Activated CD4-positive, alpha-beta T cell treated with anti-CD3 and anti-CD28 coated beads, Interleukin-2, Interleukin-4, amounts not matched to agents 100 ng/mL and 50 ng/mL, durations not matched to agents 16 hours and 8 hours (primary cell): ENCODE measurements around the gene TREML2.
"Not testable (repeated sequence)": the region's sequence is repeated elsewhere in the genome, so short reads cannot be mapped to it uniquely, and the experiment has no call there.

ENCODE experiments used
- DNase-seq: peaks from one replicate; pipeline ENCODE4 v3.0.0-alpha.2; 2020; ENCODE audit warnings: low spot score

Gene TREML2

DNA sequence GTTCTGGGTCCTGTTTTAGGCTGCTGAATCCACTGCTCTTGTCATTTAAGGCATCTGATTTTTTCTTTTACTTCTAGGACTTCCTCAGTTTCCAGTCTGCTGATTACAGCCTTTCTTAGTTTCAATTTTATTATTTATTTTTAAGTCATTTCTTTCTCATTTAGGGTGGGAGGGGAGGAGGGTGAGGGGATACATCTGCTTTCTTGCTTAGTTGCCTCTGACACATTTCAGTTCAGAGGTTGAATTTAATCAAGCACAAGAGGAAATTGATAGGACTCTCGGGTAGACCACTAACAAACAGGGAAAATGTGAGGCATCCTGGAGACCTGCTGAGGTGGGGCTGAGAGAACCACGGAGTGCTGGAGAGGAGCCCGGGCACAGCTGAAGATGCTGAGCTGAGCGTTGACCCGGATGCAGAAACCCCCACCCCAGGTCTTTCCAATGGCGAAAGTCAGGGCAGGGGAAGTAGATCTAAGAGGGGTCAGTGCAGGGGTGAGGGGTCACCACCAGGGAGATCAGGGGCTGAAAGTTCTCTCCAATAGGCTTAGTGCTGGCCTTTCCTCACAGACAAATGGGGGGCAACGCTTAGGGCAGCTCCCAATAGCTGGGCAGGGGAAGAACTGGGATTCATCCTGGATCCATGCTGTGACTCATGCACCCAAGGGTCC lies 7.6 kb upstream of the TREML2 start:
- DNase-seq: no peak

- no peak for DNase-seq
These were observed 3.2 kb upstream of the TREML2 start for GRCh38 chr6:41204156-41204555.

- no peak for DNase-seq
These were observed 820 bp upstream of the TREML2 start for GRCh38 chr6:41201764-41202173.

DNA sequence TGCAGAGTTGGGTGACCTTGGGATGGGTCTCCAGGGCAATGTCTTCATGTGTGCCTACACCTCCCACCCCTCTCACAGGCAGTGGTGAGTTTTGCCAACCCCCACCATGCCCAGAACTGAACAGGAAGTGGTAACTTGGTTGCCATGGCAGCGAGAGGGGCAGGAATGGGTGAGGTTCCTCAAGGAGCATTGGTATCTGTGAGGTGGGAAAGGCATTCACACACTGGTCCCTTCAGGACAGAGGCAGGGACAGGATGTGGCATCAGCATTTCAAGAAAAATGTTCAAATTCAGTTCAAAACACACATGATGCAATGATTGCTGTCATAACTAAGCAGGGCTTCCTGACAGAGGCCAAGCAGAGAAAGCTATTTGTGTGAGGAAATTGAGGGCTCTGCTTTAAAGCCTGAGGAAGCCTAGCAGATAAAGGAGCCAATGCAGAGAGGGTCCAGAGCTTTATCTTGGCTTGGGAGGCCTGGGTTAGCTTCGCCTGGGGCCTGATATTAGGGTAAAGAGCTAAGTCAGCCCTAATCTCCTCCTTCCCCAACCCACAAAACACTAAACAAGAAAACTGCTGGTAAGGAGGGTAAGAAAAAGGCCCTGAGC lies 551 bp downstream of the TREML2 start:
- peak; percentile 77 for DNase-seq

- peak; percentile 66 for DNase-seq
These were observed 1.2 kb downstream of the TREML2 start for GRCh38 chr6:41199552-41200246.

DNA sequence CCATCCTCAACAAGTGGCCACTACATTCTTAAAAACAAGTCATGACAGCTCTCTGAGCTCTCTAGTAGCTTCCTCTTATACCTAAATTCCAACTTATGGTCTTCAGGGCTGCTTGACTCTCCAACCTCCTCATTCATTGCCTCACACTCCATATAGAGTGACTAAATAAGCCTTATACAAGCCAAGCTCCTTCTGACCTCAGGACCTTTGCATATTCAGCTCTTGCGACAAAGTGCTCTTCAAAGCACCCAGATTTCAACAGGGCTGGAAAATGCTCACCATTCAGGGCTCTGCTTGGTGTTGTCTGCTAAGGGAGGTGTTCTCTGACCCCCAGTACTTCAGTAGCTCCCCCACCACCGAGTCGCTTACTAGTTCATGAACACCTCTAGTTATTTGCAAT lies 3.7 kb downstream of the TREML2 start:
- DNase-seq: no peak

DNA sequence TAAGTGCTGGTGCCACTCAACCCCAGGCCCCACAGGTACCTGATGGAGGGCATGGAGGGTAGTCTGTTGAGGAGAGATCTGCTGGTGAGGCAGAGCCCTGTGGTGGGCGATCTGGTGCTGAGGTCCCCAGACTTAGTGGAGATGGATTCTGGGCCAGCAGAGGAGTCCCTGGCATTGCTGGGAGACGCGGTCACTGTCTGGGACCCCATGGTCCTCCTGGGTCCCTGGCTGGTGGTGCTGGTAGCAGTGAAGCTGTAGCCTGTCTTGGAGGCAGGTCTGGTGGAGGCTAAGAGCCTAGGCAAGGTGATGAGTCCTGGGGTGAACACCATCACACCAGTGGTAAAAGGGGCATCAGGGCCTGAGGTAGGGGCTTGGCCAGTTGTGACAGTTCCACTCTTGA lies 6.6 kb downstream of the TREML2 start:
- no peak for DNase-seq

DNA sequence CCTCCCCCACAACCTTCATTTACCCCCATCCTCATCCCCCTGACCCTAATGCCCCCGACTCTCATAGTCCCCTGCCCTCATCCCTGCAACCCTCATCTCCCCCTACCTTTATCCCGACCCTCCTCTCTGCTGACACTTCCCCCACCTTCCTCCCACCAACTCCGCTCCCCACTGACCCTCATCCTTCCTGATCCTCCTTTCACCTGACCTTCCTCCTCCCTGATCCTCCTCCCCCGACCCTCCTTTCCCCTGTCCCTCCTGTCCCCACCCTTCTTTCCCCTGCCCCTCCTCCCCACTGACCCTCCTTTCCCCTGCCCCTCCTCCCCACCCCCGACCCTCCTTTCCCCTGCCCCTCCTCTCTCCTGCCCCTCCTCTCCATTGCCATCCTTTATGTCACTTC lies 7.1 kb downstream of the TREML2 start:
- DNase-seq: no peak

- DNase-seq: no peak
These were observed 7.7 kb downstream of the TREML2 start for GRCh38 chr6:41193171-41193734.

- peak; percentile 42 for DNase-seq
These were observed 9.4 kb downstream of the TREML2 start for GRCh38 chr6:41191569-41191968.

DNA sequence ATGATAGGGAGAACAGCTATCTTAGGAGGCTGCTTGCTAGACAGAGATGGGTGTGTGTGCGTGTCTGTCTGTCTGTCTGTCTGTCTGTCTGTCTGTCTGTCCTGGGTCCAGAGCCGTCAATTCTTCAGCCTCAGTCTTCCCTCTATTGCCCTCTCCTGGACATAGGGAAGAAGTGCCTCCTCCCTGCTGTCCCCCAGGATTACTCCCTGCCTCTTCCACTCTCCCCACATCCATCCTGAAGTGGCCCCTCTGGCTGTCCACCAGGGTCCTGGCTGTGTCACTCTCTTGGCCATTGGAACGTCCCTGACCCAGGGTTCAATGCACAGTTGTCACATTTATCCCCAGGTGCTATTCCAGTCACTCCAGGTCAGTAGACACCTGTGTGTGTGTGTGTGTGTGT lies 10.2 kb downstream of the TREML2 start:
- DNase-seq: no peak

- no peak for DNase-seq
These were observed 11.0 kb downstream of the TREML2 start for GRCh38 chr6:41189967-41190366.

DNA sequence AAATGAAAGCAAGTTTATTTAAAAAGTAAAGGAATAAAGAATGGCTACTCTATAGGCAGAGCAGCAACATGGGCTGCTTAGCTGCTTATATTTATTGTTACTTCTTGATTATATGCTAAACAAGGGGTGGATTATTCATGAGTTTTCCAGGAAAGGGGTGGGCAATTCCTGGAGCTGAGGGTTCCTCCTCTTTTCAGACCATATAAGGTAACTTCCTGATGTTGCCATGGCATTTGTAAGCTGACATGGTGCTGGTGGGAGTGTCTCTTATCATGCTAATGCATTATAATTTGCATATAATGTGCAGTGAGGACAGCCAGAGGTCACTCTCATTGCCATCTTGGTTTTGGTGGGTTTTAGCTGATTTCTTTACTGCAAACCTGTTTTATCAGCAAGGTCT lies 11.9 kb downstream of the TREML2 start:
- not testable (repeated sequence) for DNase-seq

DNA sequence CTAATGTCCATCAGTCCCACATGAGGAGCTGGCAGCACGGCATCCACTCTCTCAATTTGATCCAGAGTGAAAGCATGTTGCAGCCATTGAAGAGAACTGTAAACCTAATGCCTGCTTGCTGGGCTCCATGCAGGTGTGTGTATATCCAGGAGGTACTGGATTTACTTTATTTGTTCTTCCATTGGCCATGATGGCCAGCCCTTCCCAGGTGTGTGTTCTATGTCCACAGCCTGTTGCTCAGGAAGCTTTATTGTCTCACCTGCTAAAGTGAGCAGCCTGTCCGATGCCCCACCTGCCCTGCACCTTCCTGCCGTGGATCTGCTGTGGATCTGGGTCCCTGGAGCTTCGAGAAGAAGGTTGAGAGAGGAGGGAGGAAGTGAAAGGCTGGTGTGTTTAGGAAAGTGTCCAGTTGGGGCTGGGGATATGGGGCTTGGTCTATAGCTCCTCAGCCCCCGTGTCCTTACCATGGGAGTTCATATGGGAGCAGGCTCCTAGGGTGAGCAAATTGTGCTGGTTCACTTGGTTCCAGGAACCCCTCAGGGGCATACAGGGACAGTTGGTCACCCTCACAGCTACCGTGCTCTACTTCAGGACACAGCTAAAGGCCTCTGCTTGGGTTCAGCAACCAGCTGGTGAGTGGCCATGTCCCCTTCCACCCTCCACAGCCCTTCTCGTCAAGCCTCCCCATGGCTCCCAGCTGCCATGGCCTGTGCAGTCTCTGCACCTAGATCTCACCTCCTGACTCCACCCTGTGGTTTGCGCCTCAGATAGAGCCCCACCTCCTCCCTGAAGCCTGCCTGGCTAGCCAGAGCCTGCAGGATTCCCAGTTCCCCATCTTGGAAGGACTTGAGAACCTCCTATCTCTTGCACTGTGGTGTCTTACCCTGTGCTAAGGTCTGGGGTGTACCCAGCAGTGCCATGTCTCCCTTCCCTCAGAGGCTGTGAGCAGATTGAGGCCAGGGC lies 12.7 kb downstream of the TREML2 start:
- DNase-seq: no peak

- no peak for DNase-seq
These were observed 14.9 kb downstream of the TREML2 start for GRCh38 chr6:41186031-41186562.

GRCh38 chr6:41184761-41185160 lies 16.2 kb downstream of the TREML2 start:
- DNase-seq: no peak

- peak; percentile 65 for DNase-seq
These were observed 18.6 kb downstream of the TREML2 start for GRCh38 chr6:41182069-41183034.

DNA sequence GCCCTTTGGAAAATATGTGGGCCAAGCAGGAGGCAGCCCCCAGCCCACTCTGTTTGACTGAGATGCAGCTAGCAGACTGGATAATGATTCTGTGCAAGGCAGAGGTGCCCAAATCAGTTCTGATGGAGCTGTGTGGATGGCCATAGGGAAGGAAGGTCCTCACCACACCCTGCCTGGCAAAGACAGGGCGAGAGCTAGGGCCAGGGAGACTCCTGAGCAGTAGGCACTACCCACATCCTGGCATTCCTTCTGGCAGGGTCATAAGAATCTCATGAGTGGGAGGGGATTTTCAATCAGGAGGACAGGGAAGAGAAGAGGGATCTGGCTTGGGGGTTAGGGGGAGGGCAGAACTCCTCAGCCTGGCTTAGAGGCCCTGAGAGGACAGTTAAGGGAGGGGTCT lies 19.4 kb downstream of the TREML2 start:
- DNase-seq: no peak

- DNase-seq: no peak
These were observed 21.8 kb downstream of the TREML2 start for GRCh38 chr6:41179163-41179562.

DNA sequence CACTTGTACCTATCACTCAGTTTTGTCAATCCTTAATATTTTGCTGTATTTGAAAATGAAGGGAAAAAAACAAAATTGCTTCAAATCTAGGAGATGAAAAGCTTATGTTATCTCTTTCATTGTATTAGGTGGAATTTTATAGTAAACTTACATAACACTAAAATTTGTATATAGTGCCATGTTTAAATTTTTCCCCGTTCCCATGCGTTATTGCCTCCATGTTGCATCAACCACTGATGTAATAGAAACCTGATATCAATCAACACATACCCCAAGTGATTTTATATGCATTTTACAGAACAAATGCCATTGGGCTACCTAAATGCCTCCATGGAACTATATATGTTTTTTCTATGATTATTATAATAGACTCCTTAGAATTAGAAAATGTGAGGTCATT lies 23.3 kb downstream of the TREML2 start:
- no peak for DNase-seq

- DNase-seq: no peak
These were observed 23.7 kb downstream of the TREML2 start for GRCh38 chr6:41177287-41177686.
